IMR-90 (cell line): ENCODE results near the gene WHRN. TPM values are rescaled to one million over a fixed set of nuclear protein-coding genes. Genes with fewer than 3 reads are reported as not detected.
A peak's percentile ranks its signal among the peaks of the same experiment; 100 is the strongest.

Experiments
- ATAC-seq: fragments of 200-7000 bp; cut with Tn5 transposase; 2 replicates; pipeline ENCODE4 v1.9.1; 2020; ENCODE audit warnings: low read depth, mild to moderate bottlenecking, moderate library complexity
- BruUV-seq: library from RNA; stranded (reverse); fragments of 400-500 nt; replicated peaks from 2 replicates; lab custom pipeline; 2021; lab: Mats Ljungman, UMichigan
- CTCF ChIA-PET: fragments of 300-600 bp; formaldehyde crosslinking; extraction: SDS; loops from one replicate; lab custom pipeline; 2021; ENCODE audit warnings: antibody characterized with exemption; lab: Yijun Ruan, JAX
- POLR2A ChIA-PET: fragments of 300-600 bp; sonication (Branson Sonifier 250); formaldehyde crosslinking; loops from one replicate; lab custom pipeline; 2022; ENCODE audit warnings: antibody characterized with exemption; ENCODE audit not compliant: unreplicated experiment; lab: Charles Lee
- DNase-seq: peaks from one replicate; pipeline ENCODE4 v3.0.0; 2013
- H2AFZ ChIP-seq: replicated peaks from 2 replicates; pipeline ENCODE3; 2013; ENCODE audit warnings: low read length, mild to moderate bottlenecking; ENCODE audit not compliant: poor library complexity
- H2AK5ac ChIP-seq: 2 replicates; pipeline ENCODE4 v1.6.1; 2013; ENCODE audit warnings: low read depth, low read length, inconsistent platforms
- H2AK9ac ChIP-seq: replicated peaks from 2 replicates; pipeline ENCODE3; 2013; ENCODE audit warnings: mild to moderate bottlenecking, low read depth, low read length, moderate library complexity; ENCODE audit not compliant: poor library complexity
- H2BK120ac ChIP-seq: 2 replicates; pipeline ENCODE4 v1.6.1; 2013; ENCODE audit warnings: low read depth, low read length, inconsistent platforms
- H2BK15ac ChIP-seq: 3 replicates; pipeline ENCODE4 v1.6.1; 2013; ENCODE audit warnings: low read depth, low read length, inconsistent platforms
- H2BK20ac ChIP-seq: 2 replicates; pipeline ENCODE4 v1.6.1; 2013; ENCODE audit warnings: low read depth, mild to moderate bottlenecking, inconsistent platforms, low read length, moderate library complexity
- H2BK5ac ChIP-seq: 2 replicates; pipeline ENCODE4 v1.6.1; 2013; ENCODE audit warnings: mild to moderate bottlenecking, low read depth, low read length, inconsistent platforms; ENCODE audit not compliant: poor library complexity, severe bottlenecking
- H3K14ac ChIP-seq: replicated peaks from 2 replicates; pipeline ENCODE4 v1.6.1; 2013; ENCODE audit warnings: low read depth, low read length, inconsistent platforms
- H3K18ac ChIP-seq: 2 replicates; pipeline ENCODE4 v1.6.1; 2013; ENCODE audit warnings: low read depth, low read length, control low read depth
- H3K23ac ChIP-seq: 2 replicates; pipeline ENCODE4 v1.6.1; 2013; ENCODE audit warnings: low read depth, low read length, inconsistent platforms
- H3K27ac ChIP-seq: 2 replicates; pipeline ENCODE4 v1.5.1; 2013; ENCODE audit warnings: mild to moderate bottlenecking, control low read depth, low read length; ENCODE audit not compliant: insufficient read depth
- H3K27me3 ChIP-seq: 2 replicates; pipeline ENCODE4 v1.6.1; 2013; ENCODE audit warnings: low read length; ENCODE audit not compliant: control insufficient read depth, insufficient read depth
- H3K36me3 ChIP-seq: 2 replicates; pipeline ENCODE4 v1.6.1; 2013; ENCODE audit warnings: low read length, mixed read lengths; ENCODE audit not compliant: control insufficient read depth, insufficient read depth
- H3K4ac ChIP-seq: 2 replicates; pipeline ENCODE4 v1.6.1; 2013; ENCODE audit warnings: low read depth, low read length, inconsistent platforms
- H3K4me1 ChIP-seq: 2 replicates; pipeline ENCODE4 v1.6.1; 2013; ENCODE audit warnings: low read length, mixed read lengths; ENCODE audit not compliant: control insufficient read depth, insufficient read depth
- H3K4me2 ChIP-seq: 2 replicates; pipeline ENCODE4 v1.6.1; 2013; ENCODE audit warnings: low read depth, mild to moderate bottlenecking, control low read depth, low read length, moderate library complexity
- H3K4me3 ChIP-seq: 2 replicates; pipeline ENCODE4 v1.5.1; 2013; ENCODE audit warnings: low read depth, mild to moderate bottlenecking, control low read depth, low read length, moderate library complexity; ENCODE audit not compliant: insufficient read depth
- H3K56ac ChIP-seq: 2 replicates; pipeline ENCODE4 v1.6.1; 2013; ENCODE audit warnings: low read length, inconsistent platforms; ENCODE audit not compliant: insufficient read depth; ENCODE audit errors: extremely low read depth
- H3K79me1 ChIP-seq, 2 experiments: 2 replicates each; pipeline ENCODE4 v1.6.1; 2013; ENCODE audit warnings: low read length in 2 of 2, inconsistent platforms in 1 of 2, low read depth in 1 of 2
- H3K9ac ChIP-seq: 2 replicates; pipeline ENCODE4 v1.6.1; 2013; ENCODE audit warnings: low read depth, low read length, control low read depth
- H3K9me1 ChIP-seq: 2 replicates; pipeline ENCODE4 v1.6.1; 2013; ENCODE audit warnings: low read length, inconsistent platforms; ENCODE audit not compliant: insufficient read depth
- H3K9me3 ChIP-seq: 2 replicates; pipeline ENCODE4 v1.6.1; 2013; ENCODE audit warnings: low read length; ENCODE audit not compliant: control insufficient read depth, insufficient read depth
- H4K20me1 ChIP-seq: 2 replicates; pipeline ENCODE4 v1.6.1; 2013; ENCODE audit warnings: low read length, inconsistent platforms; ENCODE audit not compliant: insufficient read depth
- H4K5ac ChIP-seq: 2 replicates; pipeline ENCODE4 v1.6.1; 2013; ENCODE audit warnings: mild to moderate bottlenecking, low read depth, low read length, control low read depth
- H4K8ac ChIP-seq, 2 experiments: 2 replicates each; pipeline ENCODE4 v1.6.1; 2013; ENCODE audit warnings: low read depth in 2 of 2, low read length in 2 of 2, control low read depth in 1 of 2, inconsistent platforms in 1 of 2
- H4K91ac ChIP-seq: 2 replicates; pipeline ENCODE4 v1.6.1; 2013; ENCODE audit warnings: low read depth, low read length, inconsistent platforms; ENCODE audit not compliant: insufficient read depth
- BHLHE40 ChIP-seq: fragments of 150-350 bp; IDR thresholded peaks from 2 replicates; pipeline ENCODE4 v1.6.1; 2016; ENCODE audit warnings: mild to moderate bottlenecking, low read depth, low read length
- CEBPB ChIP-seq: IDR thresholded peaks from 2 replicates; pipeline ENCODE4 v1.6.1; 2012; ENCODE audit warnings: low read depth, low read length, improper control_type of control experiment
- CHD1 ChIP-seq: IDR thresholded peaks from 2 replicates; pipeline ENCODE4 v1.6.1; 2012; ENCODE audit warnings: low read depth, low read length, improper control_type of control experiment
- FOS ChIP-seq: fragments of 150-350 bp; IDR thresholded peaks from 2 replicates; pipeline ENCODE4 v1.6.1; 2016; ENCODE audit warnings: low read depth, low read length
- MAFK ChIP-seq: IDR thresholded peaks from 2 replicates; pipeline ENCODE4 v1.6.1; 2012; ENCODE audit warnings: low read depth, low read length, improper control_type of control experiment
- MAZ ChIP-seq: IDR thresholded peaks from 2 replicates; pipeline ENCODE4 v1.6.1; 2012; ENCODE audit warnings: low read depth, mild to moderate bottlenecking, low read length, improper control_type of control experiment, moderate library complexity, borderline replicate concordance
- NFE2L2 ChIP-seq: fragments of 150-350 bp; IDR thresholded peaks from 2 replicates; pipeline ENCODE4 v1.6.1; 2016; ENCODE audit warnings: low read depth, mild to moderate bottlenecking, low read length
- POLR2A ChIP-seq: IDR thresholded peaks from 2 replicates; pipeline ENCODE4 v1.6.1; 2012; ENCODE audit warnings: mild to moderate bottlenecking, low read depth, low read length
- RAD21 ChIP-seq: IDR thresholded peaks from 2 replicates; pipeline ENCODE4 v1.6.1; 2012; ENCODE audit warnings: low read length, improper control_type of control experiment
- RCOR1 ChIP-seq: IDR thresholded peaks from 2 replicates; pipeline ENCODE4 v1.6.1; 2012; ENCODE audit warnings: mild to moderate bottlenecking, low read length, improper control_type of control experiment; ENCODE audit not compliant: insufficient replicate concordance
- SMC3 ChIP-seq: fragments of 150-350 bp; IDR thresholded peaks from 2 replicates; pipeline ENCODE4 v1.6.1; 2016; ENCODE audit warnings: low read depth, mild to moderate bottlenecking, antibody characterized with exemption, low read length, moderate library complexity
- WGBS, 2 experiments: methylation state at CpG; one replicate each; pipeline versions ENCODE4 v1.1.5 to v1.1.7; 2013; ENCODE audit warnings: missing lambda C conversion rate in 2 of 2; ENCODE audit not compliant: insufficient read length in 1 of 2; ENCODE audit errors: extremely low coverage in 2 of 2; 5-methylcytosine and 5-hydroxymethylcytosine counted together
- dilution Hi-C: fragments of 300-500 bp; cut with HindIII; formaldehyde crosslinking; loops from one replicate; pipeline ENCODE4 v1.14.3; 2018; ENCODE audit warnings: low sequenced_read_pairs; ENCODE audit not compliant: unreplicated experiment
- in situ Hi-C: fragments of 300-500 bp; cut with MboI; formaldehyde crosslinking; loops from 3 replicates; pipeline ENCODE4 v1.14.3; 2019; ENCODE audit warnings: low sequenced_read_pairs, inconsistent platforms, mixed read lengths
- intact Hi-C: fragments of 100-400 bp; cut with micrococcal nuclease; formaldehyde crosslinking; loops from 2 replicates; pipeline ENCODE4 v1.10.0; 2022
- polyA plus RNA-seq, 3 experiments: library from polyadenylated mRNA; depleted of rRNA; stranded (reverse); fragments of >200 nt; gene quantifications; 2 replicates each; pipeline ENCODE4 v1.2.3, GENCODE V29; 2012; ENCODE audit warnings: low replicate concordance in 1 of 3
- total RNA-seq: library from RNA; depleted of rRNA; stranded (reverse); fragments of >200 nt; gene quantifications from 2 replicates; pipeline ENCODE4 v1.2.3, GENCODE V29; 2012
- TF ChIP-seq, protein P1 (sequence below): fragments of 150-350 bp; IDR thresholded peaks from 2 replicates; pipeline ENCODE4 v1.6.1; 2016; ENCODE audit warnings: low read depth, mild to moderate bottlenecking, low read length, moderate library complexity, borderline replicate concordance
- TF ChIP-seq, protein P2 (sequence below): conservative IDR thresholded peaks from 2 replicates; pipeline ENCODE4 v1.5.1; 2012; ENCODE audit warnings: mild to moderate bottlenecking, low read depth, low read length, improper control_type of control experiment

WHRN gene
- total and polyA plus RNA-seq, 2 of the 4 experiments (the other 2 are of a cell fraction): 0.18 to 2.6 TPM

DNA sequence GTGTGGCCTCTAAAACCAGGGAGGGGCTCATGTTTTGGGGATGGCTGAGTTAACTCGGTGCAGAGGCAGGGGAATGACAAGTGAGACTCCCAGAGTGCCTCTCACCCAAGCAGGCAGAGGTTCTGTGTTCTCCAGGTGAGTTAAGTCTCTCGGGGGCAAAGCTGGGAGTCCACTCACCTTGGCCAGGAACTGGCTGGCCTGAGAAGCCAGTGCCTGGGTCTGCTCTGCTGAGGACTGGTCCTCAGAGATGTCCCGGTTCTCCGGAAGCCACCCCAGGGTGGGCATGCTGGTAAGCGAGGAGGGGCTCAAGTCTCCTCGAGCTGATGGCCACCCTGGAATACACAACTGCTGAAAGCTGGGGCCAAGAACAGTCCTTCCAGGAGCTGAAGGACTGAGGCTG lies 137.9 kb downstream of the WHRN start (continued):
- no peak for TF ChIP-seq RCOR1
- no peak for TF ChIP-seq MAZ
- TF ChIP-seq POLR2A: no peak
- no peak for TF ChIP-seq RAD21

DNA sequence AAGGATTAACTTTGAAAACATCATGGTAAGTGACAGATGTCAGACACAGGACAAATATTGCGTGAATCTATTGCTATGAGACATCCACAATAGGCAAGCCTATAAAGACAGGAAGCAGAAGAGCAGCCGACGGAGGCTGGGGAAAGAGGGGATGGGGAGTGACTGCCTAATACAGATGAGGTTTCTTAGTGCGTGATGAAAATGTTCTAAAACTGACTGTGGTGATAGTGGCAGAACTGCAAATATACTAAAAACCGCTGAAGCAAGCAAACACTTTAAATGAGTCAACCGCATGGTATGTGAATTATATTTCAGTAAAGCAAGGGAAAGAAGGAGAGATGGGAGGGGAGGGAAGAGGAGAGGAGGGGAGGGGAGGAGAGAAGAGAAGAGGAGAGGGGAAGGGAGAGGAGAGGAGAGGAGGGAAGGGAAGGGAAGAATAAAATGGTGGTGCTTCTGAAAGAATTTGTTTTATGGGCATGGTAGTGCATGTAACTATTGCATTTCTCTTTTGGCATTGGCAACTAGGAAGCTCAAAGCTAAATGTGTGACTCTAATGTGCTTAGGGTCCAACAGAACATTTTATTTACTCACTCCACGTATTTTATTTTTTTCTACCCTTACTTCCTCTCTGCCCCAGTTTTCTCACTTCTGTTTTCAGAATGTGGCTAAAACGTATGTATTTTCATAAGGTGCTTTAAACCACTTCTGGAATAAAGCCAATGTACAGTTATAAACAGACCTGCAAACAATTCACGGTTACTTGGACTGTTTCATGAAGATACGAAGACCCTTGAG lies 138.7 kb downstream of the WHRN start:
- ATAC-seq (peak; percentile 93), DNase-seq (peak; percentile 92)
- no peaks in the 10 kb centered on the region for H3K27me3 ChIP-seq
- peaks cover 6 to 18% of the 10 kb centered on the region in 2 experiments; a peak in 3 of 4 replicates for H3K79me1 ChIP-seq
- H3K4ac ChIP-seq: no peak overlapping the region
- H2AK9ac ChIP-seq: no peak overlapping the region
- H3K4me2 ChIP-seq: no peak overlapping the region
- H4K8ac ChIP-seq: no peak overlapping the region
- no peak overlapping the region for H3K14ac ChIP-seq
- H3K36me3 ChIP-seq: peaks cover 42% of the 10 kb centered on the region
- H2AK5ac ChIP-seq: no peak overlapping the region
- H4K5ac ChIP-seq: no peak overlapping the region
- dilution Hi-C loops (no loop called here), in situ Hi-C loops (no loop called here), intact Hi-C loops (no loop called here)
- 4% methylated on average over 5 of the region's 10 CpGs; no CpG with 5 or more reads in 1 of the 2 experiments for WGBS, 2 experiments
- H2BK20ac ChIP-seq: peak overlapping the region; percentile 27; the same call in 1 of the 2 replicates
- no peak overlapping the region for H3K9ac ChIP-seq
- peaks cover 16% of the 10 kb centered on the region for H3K4me1 ChIP-seq
- POLR2A ChIA-PET: no interaction called here
- CTCF ChIA-PET: interaction anchor here (1.1 kb wide), 1 partner anchor 15 kb away, joined by 6 read pairs; no protein-coding TSS in a partner anchor
- no peak overlapping the region for H3K18ac ChIP-seq
- no TSS peak for BruUV-seq
- no peak overlapping the region for H2BK15ac ChIP-seq
- no peak overlapping the region for H3K4me3 ChIP-seq
- peaks cover 20% of the 10 kb centered on the region for H3K9me1 ChIP-seq
- H4K91ac ChIP-seq: peak overlapping the region; percentile 50; the same call in 1 of the 2 replicates
- no peaks in the 10 kb centered on the region for H3K9me3 ChIP-seq
- no peak overlapping the region for H3K56ac ChIP-seq
- peak overlapping the region; percentile 17 for H2BK5ac ChIP-seq
- H2AFZ ChIP-seq: no peak overlapping the region
- no peaks in the 10 kb centered on the region; the same call in 1 of the 2 replicates for H4K20me1 ChIP-seq
- H3K23ac ChIP-seq: no peak overlapping the region
- H3K27ac ChIP-seq: peak overlapping the region; percentile 52; the same call in 1 of the 2 replicates
- H2BK120ac ChIP-seq: peak overlapping the region; percentile 17; the same call in 1 of the 2 replicates
- TF ChIP-seq BHLHE40 (no peak), CHD1 (no peak), CEBPB (no peak), FOS (peak; percentile 42; the same call in 1 of the 2 replicates), POLR2A (no peak), RAD21 (no peak), RCOR1 (no peak), SMC3 (no peak), MAFK (peak; percentile 81), NFE2L2 (no peak)
- TF ChIP-seq, protein P1, sequence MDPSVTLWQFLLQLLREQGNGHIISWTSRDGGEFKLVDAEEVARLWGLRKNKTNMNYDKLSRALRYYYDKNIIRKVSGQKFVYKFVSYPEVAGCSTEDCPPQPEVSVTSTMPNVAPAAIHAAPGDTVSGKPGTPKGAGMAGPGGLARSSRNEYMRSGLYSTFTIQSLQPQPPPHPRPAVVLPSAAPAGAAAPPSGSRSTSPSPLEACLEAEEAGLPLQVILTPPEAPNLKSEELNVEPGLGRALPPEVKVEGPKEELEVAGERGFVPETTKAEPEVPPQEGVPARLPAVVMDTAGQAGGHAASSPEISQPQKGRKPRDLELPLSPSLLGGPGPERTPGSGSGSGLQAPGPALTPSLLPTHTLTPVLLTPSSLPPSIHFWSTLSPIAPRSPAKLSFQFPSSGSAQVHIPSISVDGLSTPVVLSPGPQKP: no peak
- TF ChIP-seq, protein P2, sequence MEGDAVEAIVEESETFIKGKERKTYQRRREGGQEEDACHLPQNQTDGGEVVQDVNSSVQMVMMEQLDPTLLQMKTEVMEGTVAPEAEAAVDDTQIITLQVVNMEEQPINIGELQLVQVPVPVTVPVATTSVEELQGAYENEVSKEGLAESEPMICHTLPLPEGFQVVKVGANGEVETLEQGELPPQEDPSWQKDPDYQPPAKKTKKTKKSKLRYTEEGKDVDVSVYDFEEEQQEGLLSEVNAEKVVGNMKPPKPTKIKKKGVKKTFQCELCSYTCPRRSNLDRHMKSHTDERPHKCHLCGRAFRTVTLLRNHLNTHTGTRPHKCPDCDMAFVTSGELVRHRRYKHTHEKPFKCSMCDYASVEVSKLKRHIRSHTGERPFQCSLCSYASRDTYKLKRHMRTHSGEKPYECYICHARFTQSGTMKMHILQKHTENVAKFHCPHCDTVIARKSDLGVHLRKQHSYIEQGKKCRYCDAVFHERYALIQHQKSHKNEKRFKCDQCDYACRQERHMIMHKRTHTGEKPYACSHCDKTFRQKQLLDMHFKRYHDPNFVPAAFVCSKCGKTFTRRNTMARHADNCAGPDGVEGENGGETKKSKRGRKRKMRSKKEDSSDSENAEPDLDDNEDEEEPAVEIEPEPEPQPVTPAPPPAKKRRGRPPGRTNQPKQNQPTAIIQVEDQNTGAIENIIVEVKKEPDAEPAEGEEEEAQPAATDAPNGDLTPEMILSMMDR: no peak
